KOPT-K1 (cell line): ENCODE data around the gene GSTA5.
"Not testable (repeated sequence)": the region's sequence is repeated elsewhere in the genome, so short reads cannot be mapped to it uniquely, and the experiment has no call there.

Experiments
- H3K27ac ChIP-seq: fragments of 200-600 bp; sonication (generic); 2 replicates; pipeline ENCODE4 v1.5.1; 2016; ENCODE audit warnings: antibody characterized with exemption, mild to moderate bottlenecking, low read depth, low read length; ENCODE audit not compliant: poor library complexity, severe bottlenecking
- H3K36me3 ChIP-seq: fragments of 200-600 bp; sonication (generic); 2 replicates; pipeline ENCODE4 v1.5.1; 2017; ENCODE audit warnings: antibody characterized with exemption, mild to moderate bottlenecking, low read length, moderate library complexity; ENCODE audit not compliant: insufficient read depth
- H3K9me3 ChIP-seq: fragments of 200-600 bp; sonication (generic); 2 replicates; pipeline ENCODE4 v1.5.1; 2017; ENCODE audit warnings: antibody characterized with exemption, low read length, mild to moderate bottlenecking; ENCODE audit not compliant: insufficient read depth, poor library complexity, severe bottlenecking

GSTA5 gene

DNA sequence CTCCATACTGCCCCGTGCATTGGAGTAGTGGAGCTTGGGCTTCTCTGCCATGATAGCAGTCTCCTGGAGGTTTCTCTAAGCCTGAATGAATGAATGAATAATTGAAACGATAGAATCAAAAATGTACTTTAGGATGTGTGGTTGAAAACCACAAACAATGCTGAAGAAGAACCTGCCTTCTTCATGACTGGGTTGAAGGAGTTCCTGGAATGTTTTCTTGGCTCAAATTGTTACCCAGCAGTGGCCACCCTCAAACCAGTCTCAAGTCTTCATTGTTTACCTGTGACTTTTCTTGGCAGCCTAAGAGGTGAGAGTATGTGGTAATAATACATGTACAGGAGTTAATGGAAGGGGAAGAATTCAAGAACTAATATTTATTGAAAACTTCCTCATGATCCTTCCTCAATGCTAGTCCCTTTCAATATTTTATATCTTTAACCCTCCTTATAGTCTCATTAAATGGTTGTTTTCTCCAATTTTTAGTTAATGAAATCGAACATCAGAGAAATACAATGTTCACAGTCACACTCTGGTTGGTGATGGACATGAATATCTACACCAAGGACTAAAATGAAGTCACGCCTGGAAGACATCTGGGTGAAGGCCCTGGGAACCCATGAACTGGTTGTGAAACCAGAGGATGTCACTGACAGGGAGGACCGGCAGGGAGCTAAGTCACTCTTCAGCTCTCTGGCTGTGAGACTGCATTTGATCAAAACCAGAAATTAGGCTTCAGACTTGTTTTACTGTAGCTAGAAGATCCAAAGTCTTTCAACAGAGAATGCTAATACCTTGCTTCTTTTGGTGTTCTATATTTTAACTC is at the start of gene GSTA5:
Gene GSTA5 (minus strand): TSS at position 51 of the 823 bp plus-strand sequence.
- Histone ChIP-seq H3K9me3 (no peaks in the 10 kb centered on the region), H3K27ac (no peak within 1 kb of the TSS), H3K36me3 (no peaks in the 10 kb centered on the region)

DNA sequence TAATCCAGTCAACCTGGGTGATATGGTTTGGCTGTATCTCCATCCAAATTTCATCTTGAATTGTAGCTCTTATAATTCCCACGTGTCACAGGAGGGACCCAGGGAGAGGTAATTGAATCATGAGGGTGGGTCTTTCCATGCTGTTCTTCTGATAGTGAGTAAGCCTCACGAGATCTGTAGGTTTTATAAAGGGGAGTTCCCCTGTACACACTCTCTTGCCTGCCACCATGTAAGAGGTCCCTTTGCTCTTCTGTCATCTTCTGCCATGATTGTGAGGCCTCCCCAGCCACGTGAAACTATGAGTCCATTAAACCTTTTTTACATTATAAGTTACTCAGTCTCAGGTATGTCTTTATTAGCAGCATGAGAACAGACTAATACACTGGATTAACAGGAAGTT is 49.4 kb upstream of the GSTA5 start:
- H3K36me3 ChIP-seq = no peaks in the 10 kb centered on the region

DNA sequence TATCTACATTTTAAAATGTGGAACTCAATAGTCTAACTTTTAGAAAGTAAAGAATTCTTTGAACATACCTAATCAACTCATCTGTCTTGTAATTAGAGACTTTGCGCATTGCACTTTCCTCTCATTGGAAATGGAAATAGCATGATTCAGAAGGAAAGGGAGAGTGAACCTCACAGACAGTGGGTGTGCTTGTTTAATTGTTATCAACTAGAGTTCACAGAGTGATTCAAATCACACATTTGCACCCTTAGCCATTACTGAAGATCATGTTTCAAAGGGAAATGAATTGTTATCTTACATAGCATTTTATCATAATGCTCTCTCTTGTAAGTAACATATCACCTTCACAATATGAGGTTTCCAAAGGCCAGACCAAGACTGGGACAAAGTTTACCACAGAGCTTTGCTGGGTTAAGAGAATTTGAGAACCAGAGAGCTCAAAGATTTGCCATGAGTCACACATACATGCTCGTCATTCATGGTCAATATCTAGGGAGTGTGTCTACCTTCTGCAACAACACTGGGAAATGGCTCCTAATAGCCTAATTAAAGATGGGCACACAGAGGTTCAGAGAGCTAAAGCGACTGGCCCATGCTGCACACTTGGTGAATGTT is 47.4 kb upstream of the GSTA5 start:
- Histone ChIP-seq H3K27ac (no peak overlapping the region), H3K36me3 (no peaks in the 10 kb centered on the region), H3K9me3 (no peaks in the 10 kb centered on the region)

More for the DNA sequence above, 49.4 kb upstream of the GSTA5 start:
- Histone ChIP-seq H3K27ac (no peak overlapping the region), H3K9me3 (no peaks in the 10 kb centered on the region)

DNA sequence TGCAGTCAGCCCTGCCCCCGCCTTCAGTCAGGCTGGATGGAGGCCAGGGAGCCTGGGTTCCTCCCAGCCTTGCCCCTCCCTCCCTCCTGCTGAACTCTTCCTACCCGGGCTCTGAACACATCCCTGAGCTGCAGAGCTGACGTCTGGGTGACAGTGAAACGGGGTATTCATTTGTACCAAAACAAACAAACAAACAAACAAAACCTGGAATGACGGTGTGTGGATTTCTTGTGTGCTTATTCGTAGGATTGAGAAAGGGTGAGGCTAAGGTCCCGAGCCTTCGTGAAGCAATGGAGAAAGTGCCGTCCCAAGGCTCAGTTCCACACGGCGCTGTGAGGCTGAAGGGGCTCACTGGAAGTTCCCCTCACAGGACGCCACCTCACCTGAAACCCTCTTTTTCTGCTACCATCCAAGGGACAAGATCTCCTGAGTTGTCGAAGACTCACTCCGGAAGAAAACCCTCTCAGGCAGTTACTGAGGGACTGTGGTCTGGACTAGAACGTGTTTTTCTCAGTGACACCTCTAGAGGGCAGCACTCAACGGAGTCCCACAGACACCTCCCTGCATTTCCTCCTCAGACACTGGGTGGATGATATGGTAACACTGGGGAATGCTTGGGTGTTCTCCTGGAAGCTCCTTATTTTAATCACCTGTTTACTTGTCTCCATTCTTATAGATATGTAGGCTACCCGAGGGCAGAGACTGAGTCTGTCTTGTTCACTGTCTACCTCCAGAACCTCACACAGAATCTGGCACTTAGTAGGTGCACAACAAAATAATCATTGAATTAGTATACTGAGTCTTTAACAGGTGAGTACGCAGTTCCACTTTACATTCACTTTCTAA is 41.6 kb upstream of the GSTA5 start:
- Histone ChIP-seq H3K27ac (peak overlapping the region; percentile 50), H3K9me3 (no peaks in the 10 kb centered on the region), H3K36me3 (no peaks in the 10 kb centered on the region)

DNA sequence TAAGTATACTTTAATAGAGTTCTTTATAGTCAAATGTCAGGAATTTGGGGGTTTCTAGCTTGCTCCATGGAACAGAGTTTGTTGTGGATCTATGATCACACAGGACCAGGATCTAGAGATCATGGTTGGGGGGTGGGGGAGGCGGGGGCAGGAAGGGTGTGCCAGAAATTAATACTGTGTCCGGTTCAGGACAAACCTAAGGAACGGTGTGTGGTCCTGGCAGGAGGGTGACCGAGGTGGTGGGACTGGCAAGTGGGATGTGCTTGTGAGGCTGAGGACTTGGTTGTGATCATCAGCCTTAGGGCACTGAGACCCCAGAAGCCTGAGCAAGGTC is 41.0 kb upstream of the GSTA5 start:
- H3K9me3 ChIP-seq = no peaks in the 10 kb centered on the region
- H3K27ac ChIP-seq = no peak overlapping the region
- no peaks in the 10 kb centered on the region for H3K36me3 ChIP-seq

DNA sequence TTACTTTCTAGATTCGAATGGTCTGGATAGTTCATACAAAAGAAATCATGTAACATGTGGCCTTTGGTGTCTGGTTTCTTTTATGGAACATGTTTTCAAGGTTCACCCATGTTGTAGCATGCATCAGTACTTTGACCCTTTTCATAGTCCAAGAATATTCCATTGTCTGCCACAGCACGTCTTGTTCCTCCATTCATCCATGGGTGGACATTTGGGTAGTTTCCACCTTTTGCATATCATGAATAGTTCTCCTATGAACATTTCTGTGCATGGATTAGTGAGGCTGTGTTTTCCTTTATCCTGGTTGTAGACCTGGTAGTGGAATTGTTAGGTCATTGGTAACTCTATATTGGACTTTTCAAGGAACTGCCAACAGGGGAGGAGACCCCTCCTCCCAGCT is 37.2 kb upstream of the GSTA5 start:
- Histone ChIP-seq H3K9me3 (no peaks in the 10 kb centered on the region), H3K27ac (no peak overlapping the region), H3K36me3 (no peaks in the 10 kb centered on the region)

DNA sequence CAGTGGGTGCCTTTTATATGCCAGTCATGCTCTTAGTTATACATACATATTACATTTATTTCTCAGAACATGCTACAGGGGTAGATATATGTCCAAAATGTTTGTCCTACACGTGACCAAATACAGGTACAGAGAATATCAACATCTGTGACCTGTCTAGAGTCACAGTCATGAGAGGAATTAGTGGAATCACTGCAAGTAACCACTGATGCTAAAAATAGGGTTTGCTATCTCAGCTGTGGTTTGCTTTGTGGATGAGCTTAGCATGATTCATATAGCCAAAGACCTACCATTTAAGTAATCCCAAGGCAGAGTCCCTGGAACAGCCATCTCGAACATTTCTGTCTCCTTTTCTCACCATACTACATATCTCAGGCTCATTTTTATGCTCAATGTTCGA is 36.6 kb upstream of the GSTA5 start:
- Histone ChIP-seq H3K9me3 (no peaks in the 10 kb centered on the region), H3K27ac (no peak overlapping the region), H3K36me3 (no peaks in the 10 kb centered on the region)

DNA sequence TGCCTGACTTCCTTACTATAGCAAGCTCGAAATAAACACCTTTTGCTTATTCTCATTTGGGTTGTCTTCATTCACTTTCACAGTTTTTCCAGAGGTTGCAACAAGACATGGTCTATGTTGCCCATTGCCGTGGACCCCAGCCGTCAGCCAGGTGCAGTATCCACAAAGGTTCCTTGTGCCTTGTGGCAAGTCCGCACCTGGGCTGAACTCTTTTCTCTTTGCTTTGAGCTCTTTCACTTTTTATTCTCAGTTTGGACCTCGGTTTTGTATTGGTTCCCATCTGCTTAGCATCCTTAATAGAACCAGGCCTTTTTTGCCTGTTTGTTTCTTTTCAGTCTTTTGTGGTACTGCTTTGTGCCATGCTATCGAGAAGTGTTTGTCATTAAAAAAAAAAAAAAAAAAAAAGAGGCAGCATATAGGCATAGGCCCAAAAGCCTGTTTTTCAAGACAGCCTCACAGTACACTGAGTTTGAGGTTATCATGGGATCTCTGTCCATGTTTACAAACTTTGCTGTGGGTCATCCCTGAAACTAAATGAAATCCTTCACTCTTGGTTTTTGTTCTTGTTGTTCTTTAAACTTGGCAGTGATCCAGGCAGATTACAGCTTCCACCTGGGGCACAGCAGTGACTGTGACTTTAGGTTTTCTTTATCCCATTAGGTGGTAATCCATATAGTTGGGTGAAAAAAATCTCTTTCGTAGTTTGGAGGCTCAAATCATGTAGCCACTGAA is 35.6 kb upstream of the GSTA5 start:
- no peaks in the 10 kb centered on the region for H3K36me3 ChIP-seq
- no peaks in the 10 kb centered on the region for H3K9me3 ChIP-seq
- no peak overlapping the region for H3K27ac ChIP-seq

DNA sequence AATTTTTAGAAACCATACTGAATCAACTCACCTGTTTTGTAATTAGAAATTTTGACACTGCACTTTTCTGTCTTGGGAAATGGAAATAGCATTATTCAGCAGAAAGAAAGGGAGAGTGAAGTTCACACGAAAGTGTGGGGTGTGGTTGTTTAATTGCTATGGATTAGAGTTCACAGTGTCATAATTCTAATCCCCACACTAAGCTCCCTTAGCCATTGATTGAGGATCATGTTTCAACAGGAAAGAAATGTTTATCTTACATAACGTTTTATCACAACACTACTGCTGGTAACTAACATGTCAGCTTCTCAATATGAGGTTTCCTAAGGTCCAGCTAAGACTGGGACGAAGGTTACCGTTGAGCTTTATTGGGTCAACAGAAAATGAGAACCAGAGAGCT is 31.4 kb upstream of the GSTA5 start:
- Histone ChIP-seq H3K27ac (no peak overlapping the region), H3K9me3 (no peaks in the 10 kb centered on the region), H3K36me3 (no peaks in the 10 kb centered on the region)

DNA sequence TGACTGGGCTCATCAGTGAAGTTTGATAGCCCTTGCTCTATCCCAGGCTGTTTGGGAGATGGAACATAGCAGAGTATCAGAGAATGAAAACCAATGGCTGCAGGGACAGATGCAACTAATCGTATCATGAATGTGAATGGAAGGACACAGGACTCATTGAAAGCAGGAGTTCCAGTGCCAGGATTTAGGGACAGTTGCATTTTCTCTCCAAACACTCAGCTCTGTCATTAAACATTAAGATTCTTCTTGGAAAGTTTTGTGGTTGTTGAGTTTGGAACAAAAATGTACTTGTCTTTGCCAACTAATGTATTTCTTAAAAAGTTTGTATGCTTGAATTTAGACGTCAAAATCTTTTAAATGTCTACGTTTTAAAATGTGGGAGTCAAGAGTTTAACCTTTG is 31.0 kb upstream of the GSTA5 start:
- Histone ChIP-seq H3K27ac (no peak overlapping the region), H3K9me3 (no peaks in the 10 kb centered on the region), H3K36me3 (no peaks in the 10 kb centered on the region)

DNA sequence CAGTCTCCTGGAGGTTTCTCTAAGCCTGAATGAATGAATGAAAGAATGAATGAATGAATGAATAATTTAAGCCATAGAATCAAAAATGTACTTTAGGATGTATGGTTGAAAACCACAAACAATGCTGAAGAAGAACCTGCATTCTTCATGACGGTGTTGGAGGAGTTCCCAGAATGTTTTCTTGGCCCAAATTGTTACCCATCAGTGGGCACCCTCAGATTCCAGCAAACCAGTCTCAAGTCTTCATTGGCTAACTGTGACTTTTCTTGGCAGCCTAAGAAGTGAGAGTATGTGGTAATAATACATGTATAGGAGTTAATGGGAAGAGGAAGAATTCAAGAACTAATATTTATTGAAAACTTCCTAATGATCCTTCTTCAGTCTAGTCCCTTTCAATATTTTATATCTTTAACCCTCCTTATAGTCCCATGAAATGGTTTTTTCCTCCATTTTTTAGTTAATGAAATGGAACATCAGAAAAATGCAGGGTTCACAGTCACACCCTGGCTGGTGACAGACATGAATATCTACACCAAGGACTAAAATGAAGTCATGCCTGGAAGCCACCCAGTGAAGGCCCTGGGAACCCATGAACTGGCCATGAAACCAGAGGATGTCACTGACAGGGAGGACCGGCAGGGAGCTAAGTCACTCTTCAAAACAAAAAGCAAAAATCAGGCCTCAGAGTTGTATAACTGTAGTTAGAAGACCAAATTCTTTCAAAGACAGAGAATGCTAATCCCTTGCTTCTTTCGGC is 29.9 kb upstream of the GSTA5 start:
- H3K36me3 ChIP-seq, H3K9me3 ChIP-seq, H3K27ac ChIP-seq: not testable (repeated sequence)

DNA sequence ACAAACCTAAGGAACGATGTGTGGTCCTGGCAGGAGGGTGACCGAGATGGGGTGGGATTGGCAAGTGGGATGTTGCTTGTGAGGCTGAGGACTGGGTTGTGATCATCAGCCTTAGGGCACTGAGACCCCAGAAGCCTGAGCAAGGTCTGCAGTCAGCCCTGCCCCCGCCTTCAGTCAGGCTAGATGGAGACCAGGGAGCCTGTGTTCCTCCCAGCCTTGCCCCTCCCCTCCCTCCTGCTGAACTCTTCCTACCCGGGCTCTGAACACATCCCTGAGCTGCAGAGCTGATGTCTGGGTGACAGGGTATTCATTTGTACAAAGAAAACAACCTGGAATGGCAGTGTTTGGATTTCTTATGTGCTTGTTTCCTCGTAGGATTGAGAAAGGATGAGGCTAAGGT is 28.3 kb upstream of the GSTA5 start:
- not testable (repeated sequence) for H3K36me3 ChIP-seq, H3K27ac ChIP-seq, H3K9me3 ChIP-seq

DNA sequence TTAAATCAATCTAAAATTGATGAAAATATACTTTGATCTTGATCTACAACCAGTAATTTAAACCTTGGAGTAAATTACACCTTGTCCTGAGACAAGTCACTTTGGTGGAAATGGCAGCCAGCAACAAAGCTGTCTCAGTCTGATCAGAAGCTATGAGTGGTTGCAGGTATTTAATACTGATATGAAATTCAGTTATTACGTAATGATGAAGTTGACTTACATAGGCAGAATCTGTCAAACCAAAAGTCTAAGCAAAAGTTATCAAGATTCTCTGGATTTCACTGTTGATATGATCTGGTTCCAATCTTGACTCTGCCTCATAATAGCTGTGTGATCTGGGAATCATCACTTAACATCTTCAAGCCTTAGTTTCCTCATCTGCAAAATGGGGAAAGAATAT is 27.6 kb upstream of the GSTA5 start:
- Histone ChIP-seq H3K36me3 (no peaks in the 10 kb centered on the region), H3K9me3 (no peaks in the 10 kb centered on the region), H3K27ac (no peak overlapping the region)

DNA sequence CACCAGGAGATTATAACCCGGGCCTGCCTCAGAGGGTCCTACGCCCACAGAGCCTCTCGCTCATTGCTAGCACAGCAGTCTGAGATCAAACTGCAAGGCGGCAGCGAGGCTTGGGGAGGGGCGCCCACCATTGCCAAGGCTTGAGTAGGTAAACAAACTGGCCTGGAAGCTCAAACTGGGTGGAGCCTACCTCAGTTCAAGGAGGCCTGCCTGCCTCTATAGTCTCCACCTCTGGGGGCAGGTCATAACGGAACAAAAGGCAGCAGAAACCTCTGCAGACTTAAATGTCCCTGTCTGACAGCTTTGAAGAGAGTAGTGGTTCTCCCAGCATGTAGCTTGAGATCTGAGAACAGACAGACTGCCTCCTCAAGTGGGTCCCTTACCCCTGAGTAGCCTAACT is 20.5 kb upstream of the GSTA5 start:
- not testable (repeated sequence) for H3K9me3 ChIP-seq, H3K36me3 ChIP-seq, H3K27ac ChIP-seq
